ENCODE results near the gene EPN1. TPM values are rescaled to one million over a fixed set of nuclear protein-coding genes. Genes with fewer than 3 reads are reported as not detected.

Gene EPN1
- polyA plus RNA-seq, 1 of the 3 experiments (the other 2 are of a cell fraction): 134 TPM

GRCh38 chr19:55659822-55660221 lies 15.2 kb upstream of the EPN1 start:
- no peak for DNase-seq
- peaks cover 33 to 54% of the 10 kb centered on the region in 2 experiments for H3K36me3 ChIP-seq (replicated peaks in 1 of 2; ENCODE audit: control insufficient read depth in 1 of 2, insufficient read depth in 2 of 2, low read length in 1 of 2)
- POLR2A ChIA-PET: no interaction called here
- 89% methylated on average over 9 of the region's 9 CpGs for WGBS (ENCODE audit: low lambda C conversion rate)
- H2AFZ ChIP-seq (ENCODE audit: low read depth): no peak overlapping the region
- H3K9me2 ChIP-seq: no peaks in the 10 kb centered on the region
- H3F3A ChIP-seq (replicated peaks; ENCODE audit: insufficient read depth): peaks cover 5% of the 10 kb centered on the region
- H3K4me2 ChIP-seq: no peak overlapping the region
- H3K4me1 ChIP-seq (ENCODE audit: control insufficient read depth in 1 of 2, insufficient read depth in 2 of 2, low read depth in 1 of 2, low read length in 1 of 2): peaks cover 14 to 25% of the 10 kb centered on the region in 2 experiments; a peak in 3 of 4 replicates
- TF ChIP-seq, protein P1, sequence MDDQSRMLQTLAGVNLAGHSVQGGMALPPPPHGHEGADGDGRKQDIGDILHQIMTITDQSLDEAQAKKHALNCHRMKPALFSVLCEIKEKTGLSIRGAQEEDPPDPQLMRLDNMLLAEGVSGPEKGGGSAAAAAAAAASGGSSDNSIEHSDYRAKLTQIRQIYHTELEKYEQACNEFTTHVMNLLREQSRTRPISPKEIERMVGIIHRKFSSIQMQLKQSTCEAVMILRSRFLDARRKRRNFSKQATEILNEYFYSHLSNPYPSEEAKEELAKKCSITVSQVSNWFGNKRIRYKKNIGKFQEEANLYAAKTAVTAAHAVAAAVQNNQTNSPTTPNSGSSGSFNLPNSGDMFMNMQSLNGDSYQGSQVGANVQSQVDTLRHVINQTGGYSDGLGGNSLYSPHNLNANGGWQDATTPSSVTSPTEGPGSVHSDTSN (IDR thresholded peaks at IDR 0.05): no peak
- TF ChIP-seq USF1 (IDR thresholded peaks at IDR 0.05; ENCODE audit: borderline replicate concordance, low read depth): no peak
- no peak for TF ChIP-seq SMC3 (IDR thresholded peaks at IDR 0.05; ENCODE audit: low read depth, low read length)
- no peak for TF ChIP-seq MXI1 (IDR thresholded peaks at IDR 0.05; ENCODE audit: low read depth, low read length)
- no peak for TF ChIP-seq JUND (IDR thresholded peaks at IDR 0.05)
- no peak for TF ChIP-seq TEAD4 (IDR thresholded peaks at IDR 0.05; ENCODE audit: borderline replicate concordance, insufficient read depth)
- TF ChIP-seq, protein P2, sequence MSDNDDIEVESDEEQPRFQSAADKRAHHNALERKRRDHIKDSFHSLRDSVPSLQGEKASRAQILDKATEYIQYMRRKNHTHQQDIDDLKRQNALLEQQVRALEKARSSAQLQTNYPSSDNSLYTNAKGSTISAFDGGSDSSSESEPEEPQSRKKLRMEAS (IDR thresholded peaks at IDR 0.05; ENCODE audit: low read depth): no peak
- TF ChIP-seq EP300 (IDR thresholded peaks at IDR 0.05; ENCODE audit: borderline replicate concordance in 1 of 2, low read depth in 1 of 2, low read length in 1 of 2): no peak
- TF ChIP-seq NFIC (IDR thresholded peaks at IDR 0.05; ENCODE audit: borderline replicate concordance): no peak
- TF ChIP-seq FOXJ3 (CRISPR knock-in tag; IDR thresholded peaks at IDR 0.05): no peak
- no peak for TF ChIP-seq TAF1 (IDR thresholded peaks at IDR 0.05; ENCODE audit: borderline replicate concordance, low read depth, low read length)
- TF ChIP-seq EZH2phosphoT487 (IDR thresholded peaks at IDR 0.05; ENCODE audit: borderline replicate concordance, low read depth): no peak
- TF ChIP-seq, protein P3, sequence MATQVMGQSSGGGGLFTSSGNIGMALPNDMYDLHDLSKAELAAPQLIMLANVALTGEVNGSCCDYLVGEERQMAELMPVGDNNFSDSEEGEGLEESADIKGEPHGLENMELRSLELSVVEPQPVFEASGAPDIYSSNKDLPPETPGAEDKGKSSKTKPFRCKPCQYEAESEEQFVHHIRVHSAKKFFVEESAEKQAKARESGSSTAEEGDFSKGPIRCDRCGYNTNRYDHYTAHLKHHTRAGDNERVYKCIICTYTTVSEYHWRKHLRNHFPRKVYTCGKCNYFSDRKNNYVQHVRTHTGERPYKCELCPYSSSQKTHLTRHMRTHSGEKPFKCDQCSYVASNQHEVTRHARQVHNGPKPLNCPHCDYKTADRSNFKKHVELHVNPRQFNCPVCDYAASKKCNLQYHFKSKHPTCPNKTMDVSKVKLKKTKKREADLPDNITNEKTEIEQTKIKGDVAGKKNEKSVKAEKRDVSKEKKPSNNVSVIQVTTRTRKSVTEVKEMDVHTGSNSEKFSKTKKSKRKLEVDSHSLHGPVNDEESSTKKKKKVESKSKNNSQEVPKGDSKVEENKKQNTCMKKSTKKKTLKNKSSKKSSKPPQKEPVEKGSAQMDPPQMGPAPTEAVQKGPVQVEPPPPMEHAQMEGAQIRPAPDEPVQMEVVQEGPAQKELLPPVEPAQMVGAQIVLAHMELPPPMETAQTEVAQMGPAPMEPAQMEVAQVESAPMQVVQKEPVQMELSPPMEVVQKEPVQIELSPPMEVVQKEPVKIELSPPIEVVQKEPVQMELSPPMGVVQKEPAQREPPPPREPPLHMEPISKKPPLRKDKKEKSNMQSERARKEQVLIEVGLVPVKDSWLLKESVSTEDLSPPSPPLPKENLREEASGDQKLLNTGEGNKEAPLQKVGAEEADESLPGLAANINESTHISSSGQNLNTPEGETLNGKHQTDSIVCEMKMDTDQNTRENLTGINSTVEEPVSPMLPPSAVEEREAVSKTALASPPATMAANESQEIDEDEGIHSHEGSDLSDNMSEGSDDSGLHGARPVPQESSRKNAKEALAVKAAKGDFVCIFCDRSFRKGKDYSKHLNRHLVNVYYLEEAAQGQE (IDR thresholded peaks at IDR 0.05; ENCODE audit: low read depth, low read length): no peak
- TF ChIP-seq NRF1 (IDR thresholded peaks at IDR 0.05; ENCODE audit: low read depth, low read length): no peak
- no peak for TF ChIP-seq ZBTB33 (IDR thresholded peaks at IDR 0.05; ENCODE audit: borderline replicate concordance, low read depth)
- TF ChIP-seq TCF12 (IDR thresholded peaks at IDR 0.05): no peak
- no peak for TF ChIP-seq SIN3A (IDR thresholded peaks at IDR 0.05; ENCODE audit: borderline replicate concordance, low read depth, low read length)
- no peaks in the 10 kb centered on the region for H3K9me3 ChIP-seq
- no peak overlapping the region for H3K4me3 ChIP-seq (ENCODE audit: low read depth in 2 of 2, low read length in 1 of 2)
- CTCF ChIA-PET: interaction anchor here (4.7 kb wide), 1 partner anchor 12 kb away, joined by 34 read pairs; no protein-coding TSS in a partner anchor
- H3K9ac ChIP-seq: no peak overlapping the region
- H3K27me3 ChIP-seq (ENCODE audit: insufficient read depth): no peaks in the 10 kb centered on the region
- peaks cover 98% of the 10 kb centered on the region for H3K79me2 ChIP-seq (ENCODE audit: insufficient read depth)
- H3K27ac ChIP-seq (ENCODE audit: low read depth in 2 of 2, low read length in 1 of 2): no peak overlapping the region
- H4K20me1 ChIP-seq (ENCODE audit: insufficient read depth): peaks cover 83% of the 10 kb centered on the region

Measured in SK-N-SH (cell line).